Coronary artery (tissue), 2 donors: ENCODE results near the gene RNF169.

Experiments used
- DNase-seq: peaks from one replicate; pipeline ENCODE4 v3.0.0-alpha.2; 2017; ENCODE audit warnings: low spot score
- H3K27ac ChIP-seq, 2 donors: fragments of 200-600 bp; sonication (generic); one replicate each; pipeline ENCODE4 v1.5.1; 2016 to 2019
- H3K4me3 ChIP-seq: fragments of 200-600 bp; sonication (generic); 2 replicates; pipeline ENCODE4 v1.5.1; 2016; ENCODE audit warnings: mild to moderate bottlenecking, moderate library complexity
- CTCF ChIP-seq: fragments of 200-600 bp; sonication (generic); IDR thresholded peaks from one replicate; pipeline ENCODE4 v1.5.1; 2019; ENCODE audit warnings: antibody characterized with exemption

The RNF169 gene

GRCh38 chr11:74778581-74778980 is 29.9 kb downstream of the RNF169 start:
- no peak for DNase-seq
- no peak for TF ChIP-seq CTCF
- Histone ChIP-seq H3K4me3 (no peak overlapping the region), H3K27ac (no peak overlapping the region)

- H3K27ac ChIP-seq = no peak overlapping the region
- TF ChIP-seq CTCF = no peak
- DNase-seq = no peak
- no peak overlapping the region for H3K4me3 ChIP-seq
Measured at GRCh38 chr11:74780248-74781005, 31.8 kb downstream of the RNF169 start.

DNA sequence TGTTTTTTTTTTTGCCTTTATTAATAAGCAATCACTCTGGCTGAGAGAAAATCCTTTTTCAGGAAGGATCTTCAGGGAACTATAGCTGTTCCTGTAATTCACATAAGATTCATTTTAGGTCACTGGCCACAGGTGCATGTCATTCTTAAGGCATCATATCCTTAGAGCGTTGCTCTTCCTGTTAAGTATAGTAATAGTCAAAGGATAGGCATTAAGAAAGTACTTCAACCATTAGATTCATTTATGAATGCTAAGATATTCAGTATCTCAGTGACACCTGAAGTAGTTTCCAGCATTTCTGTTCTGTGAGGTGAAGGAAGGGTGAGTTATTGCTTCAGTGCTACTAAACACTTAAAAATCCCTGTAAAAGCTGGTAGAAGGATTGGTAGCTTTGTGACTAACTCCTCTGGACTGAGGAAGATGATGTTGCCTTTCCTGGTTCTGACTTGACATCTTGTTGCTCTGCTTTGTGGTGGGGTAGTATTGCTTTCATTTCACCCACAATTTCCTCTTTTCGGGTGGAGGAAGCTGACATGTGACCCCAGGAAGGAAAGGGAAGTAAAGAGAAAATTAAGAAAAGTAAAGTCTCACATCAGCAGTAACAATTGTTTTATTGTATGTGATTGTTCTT is 34.7 kb downstream of the RNF169 start:
- TF ChIP-seq CTCF = no peak
- DNase-seq = no peak
- Histone ChIP-seq H3K27ac (peak overlapping the region in 1 of 2 donors; percentile 40), H3K4me3 (no peak overlapping the region)

DNA sequence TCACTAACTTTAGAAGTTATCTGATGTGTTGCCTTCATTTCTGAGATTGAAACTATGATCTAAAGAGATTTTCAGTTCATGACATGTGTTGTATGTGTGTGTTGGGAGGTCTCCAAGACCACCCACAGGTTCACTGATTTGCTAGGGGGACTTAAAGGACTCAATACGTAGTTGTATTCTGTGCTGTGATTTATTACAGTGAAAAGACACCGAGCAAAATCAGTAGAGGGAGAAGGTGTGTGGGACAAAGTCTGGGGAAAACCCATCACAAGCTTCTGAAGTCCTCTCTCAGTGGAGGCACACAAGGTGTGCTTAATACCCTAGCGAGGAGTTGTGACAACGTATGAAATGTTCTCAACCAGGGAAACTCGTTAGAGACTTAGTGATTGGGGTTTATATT is 35.6 kb downstream of the RNF169 start:
- Histone ChIP-seq H3K27ac (no peak overlapping the region), H3K4me3 (no peak overlapping the region)
- DNase-seq = no peak
- TF ChIP-seq CTCF = no peak

- no peak for TF ChIP-seq CTCF
- Histone ChIP-seq H3K27ac (no peak overlapping the region), H3K4me3 (no peak overlapping the region)
- DNase-seq = no peak
Measured at GRCh38 chr11:74784726-74785125, 36.1 kb downstream of the RNF169 start.

DNA sequence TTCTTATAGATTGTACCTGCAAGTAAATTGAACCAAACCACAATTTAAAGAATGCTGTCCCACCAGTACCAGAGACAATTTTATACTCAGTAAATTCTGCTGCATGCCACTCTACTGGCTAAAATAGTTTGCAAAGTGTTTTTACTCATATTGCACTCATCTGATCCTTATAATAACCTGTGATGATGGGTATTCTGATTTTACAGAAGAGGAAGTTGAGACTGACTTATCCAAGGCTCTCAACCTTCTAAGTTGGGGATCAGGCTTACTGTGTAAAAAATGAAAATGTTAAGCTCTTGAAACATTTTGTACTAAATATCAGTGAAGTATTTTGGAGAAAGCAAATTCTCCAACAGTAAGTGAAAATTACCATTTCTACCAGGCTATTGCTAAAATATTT is 37.9 kb downstream of the RNF169 start:
- TF ChIP-seq CTCF = no peak
- no peak overlapping the region for H3K4me3 ChIP-seq
- DNase-seq = no peak
- no peak overlapping the region for H3K27ac ChIP-seq
